NCI-H524 (cell line): ENCODE results near the gene APBA2.

Source experiments
- DNase-seq, 2 experiments: peaks; one replicate each; lab custom pipeline; 2025; lab: John Stamatoyannopoulos, UW

The APBA2 gene

GRCh38 chr15:29119847-29120246 is 234.1 kb downstream of the APBA2 start:
- DNase-seq: no peak

GRCh38 chr15:29120593-29121368 is 235.0 kb downstream of the APBA2 start:
- DNase-seq: no peak

GRCh38 chr15:29121369-29121656 is 235.5 kb downstream of the APBA2 start:
- DNase-seq: no peak

- DNase-seq: no peak
Observed at GRCh38 chr15:29121907-29122306, 236.1 kb downstream of the APBA2 start.

DNA sequence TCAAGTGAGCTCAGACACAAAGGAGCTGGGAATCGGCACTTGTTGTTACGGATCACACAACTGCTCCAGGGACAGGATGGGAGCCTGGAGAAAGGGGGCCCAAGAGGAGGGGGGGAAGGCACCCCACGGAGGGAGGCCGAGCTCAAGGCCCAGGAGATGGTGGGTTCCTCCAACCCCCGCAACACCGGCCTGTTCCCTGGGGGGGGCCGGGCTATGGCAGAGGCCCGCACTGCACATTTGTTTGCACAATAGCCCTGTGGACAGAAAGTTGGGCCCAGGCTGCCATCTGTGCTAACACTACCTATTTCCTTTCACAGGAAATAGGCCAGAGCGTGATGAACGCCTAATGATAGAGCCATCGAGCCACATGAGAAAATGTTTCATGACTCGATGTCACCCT is 236.7 kb downstream of the APBA2 start:
- DNase-seq: no peak

DNA sequence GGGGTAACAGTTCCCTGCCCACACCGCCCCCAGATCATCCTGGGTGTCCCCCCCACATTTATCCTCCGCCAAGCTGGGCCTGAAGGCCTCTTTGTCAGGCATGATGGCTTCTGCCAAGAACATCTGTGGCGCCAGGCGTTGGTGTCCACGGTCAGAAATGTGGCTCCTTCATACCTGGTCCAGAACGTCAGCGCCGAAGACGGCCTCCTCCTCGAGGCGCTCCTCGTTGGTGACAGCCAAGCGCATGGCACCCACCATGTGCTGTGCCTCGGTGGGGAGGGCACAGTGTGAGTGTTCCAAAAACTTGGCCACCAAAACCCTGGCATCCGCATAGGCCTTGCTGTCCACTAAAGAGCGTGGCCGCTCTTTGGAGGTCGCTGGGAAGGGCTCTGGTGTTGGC is 237.4 kb downstream of the APBA2 start:
- no peak for DNase-seq

GRCh38 chr15:29123991-29124390 is 238.2 kb downstream of the APBA2 start:
- no peak for DNase-seq

GRCh38 chr15:29124581-29125381 is 239.0 kb downstream of the APBA2 start:
- peak in 1 of 2 experiments; percentile 44 for DNase-seq

DNA sequence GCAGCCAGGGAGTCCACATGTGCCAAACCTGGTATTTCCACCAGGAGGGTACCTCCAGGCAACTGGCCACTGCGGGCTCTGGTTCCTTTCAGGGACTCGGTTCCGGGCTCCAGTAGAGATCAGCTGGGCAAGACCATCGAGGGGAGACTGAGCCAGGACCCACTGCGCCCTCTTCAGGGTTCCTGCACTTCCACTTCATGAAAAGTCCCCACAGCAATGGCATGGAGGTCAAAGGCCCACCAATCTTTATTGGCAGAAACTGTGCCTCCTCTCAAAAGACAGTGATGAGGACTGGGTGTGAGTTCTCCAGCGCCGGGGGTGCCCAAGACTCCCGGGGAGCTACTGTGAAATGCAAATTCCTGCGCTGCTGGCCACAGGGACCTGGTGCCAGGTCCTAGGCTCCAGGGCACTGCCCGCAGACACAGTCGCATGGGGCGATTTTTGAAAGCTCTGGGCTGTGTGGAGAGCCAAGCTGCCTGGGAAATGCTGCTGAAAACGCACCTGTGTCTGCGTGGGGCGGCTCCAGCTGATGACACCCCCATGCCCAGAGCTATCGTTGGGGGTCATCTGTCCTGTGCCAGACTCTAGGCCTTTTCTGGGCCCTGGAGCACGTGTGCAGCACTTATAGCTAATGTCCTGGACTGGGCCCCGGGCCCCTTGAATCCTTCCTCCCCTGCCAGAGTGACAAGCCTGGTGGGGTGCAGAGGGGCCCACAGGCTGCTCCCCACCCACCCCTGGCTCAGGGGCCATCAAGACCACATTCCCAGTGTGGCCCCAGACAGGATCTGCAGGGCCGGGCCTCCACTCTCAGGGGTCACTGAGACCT is 239.8 kb downstream of the APBA2 start:
- DNase-seq: no peak

DNA sequence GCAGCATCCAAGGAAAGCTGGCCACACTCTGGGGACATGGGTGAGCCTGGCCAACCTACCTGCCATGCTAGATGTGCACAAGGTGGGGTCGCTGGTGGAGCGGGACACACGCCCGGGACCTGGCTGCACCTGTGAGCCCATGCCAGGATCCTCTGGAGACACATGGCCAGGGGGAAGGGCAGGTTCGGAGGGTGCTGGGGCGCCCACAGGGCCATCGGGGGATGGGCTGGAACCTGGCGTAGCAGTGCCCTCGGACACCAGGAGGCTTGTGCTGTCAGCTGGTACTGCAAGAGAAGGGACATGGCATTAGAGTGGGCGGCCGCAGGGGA is 240.4 kb downstream of the APBA2 start:
- DNase-seq: no peak

DNA sequence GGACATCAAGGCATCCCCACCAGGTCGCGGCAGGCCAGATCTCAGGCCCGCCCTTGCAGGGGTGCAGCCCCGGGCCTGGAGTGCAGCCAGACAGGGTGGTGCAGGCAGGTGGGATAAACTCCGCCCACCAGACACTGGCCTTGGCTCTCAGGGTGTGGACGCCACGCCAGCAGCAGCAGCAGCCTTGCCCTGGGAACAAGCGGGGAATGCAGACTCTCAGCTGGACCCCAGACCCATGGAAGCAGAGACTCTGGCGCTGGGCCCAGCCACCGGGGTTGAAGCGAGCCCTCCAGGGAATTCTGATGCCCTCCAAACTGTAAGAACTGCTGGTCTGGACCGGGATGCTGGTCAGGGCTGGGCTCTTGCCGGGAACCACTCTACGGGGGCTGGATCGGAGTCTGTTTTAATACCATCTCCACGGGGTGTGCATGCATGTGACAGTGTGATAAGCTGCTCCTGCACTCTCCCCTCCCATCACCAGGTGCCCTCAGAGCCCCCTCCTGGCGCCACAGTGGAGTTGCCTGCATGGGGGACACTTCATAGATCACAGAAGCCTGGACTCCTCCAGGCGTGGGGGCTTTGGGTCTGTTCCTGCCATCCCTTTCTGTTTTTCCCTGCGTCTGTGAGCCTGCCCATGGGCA is 241.2 kb downstream of the APBA2 start:
- peak in 1 of 2 experiments; percentile 52 for DNase-seq

DNA sequence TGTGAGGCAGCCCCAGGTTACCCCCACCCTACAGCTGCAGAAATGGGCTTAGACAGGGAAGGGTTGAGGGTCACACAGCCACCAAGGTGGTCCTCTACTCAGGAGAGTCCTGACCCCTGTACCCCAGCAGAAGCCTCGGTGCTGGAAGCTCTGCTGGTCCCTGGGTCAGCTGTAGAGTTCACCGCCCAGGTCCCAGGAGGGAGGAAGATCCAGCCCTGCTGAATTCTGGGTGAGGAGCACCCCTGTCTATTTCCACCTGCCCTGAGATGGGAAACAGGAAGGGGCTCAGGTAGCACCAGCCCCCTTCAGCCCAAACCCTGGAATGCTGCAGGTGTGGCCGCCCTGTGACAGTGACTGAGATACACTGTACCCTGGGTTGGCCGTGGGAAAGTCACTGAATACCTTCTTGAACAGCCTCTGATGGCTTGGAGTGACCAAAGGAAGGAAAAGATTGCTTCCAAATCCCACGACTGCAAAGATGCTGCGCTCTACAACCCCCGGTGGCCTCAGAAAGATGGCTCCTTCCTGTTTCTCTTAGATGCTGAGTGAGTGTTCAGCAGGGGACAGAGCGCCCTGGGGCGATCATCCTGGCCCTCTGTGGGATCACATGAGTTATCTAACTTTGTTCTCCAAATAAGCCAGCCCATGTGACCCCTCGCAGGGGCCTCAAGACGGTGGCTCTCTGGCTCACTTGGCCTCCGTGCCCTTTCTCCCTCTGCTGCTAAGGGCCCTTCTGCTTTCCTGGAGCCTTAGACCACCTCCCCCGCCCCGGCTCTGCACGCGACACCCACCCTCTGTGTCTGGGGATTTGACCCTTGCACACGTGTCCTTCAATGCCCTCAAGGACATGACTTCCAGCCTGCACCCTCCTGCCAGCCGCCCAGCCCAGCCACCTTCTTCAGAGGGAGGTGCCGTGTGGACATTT is 242.0 kb downstream of the APBA2 start:
- DNase-seq: no peak

DNA sequence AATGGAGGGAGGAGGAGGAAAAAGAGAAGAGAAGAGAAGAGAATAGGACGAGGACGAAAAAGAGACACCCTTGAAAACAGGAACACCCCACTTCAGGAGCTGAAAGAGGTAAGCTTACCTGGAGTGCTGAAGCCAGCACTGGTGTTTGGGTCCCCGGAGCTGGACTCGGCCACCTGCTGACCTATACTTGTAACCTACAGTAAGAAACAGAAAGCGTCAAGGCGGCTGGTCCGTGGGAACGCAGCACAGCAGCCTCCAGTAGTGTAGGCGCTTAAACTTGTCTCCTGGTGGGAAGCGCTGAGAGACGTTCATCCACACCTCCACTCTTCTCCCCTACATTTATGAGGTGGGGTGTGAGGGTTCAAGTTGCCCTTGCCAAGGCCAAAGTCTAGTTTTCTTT is 242.9 kb downstream of the APBA2 start:
- no peak for DNase-seq

DNA sequence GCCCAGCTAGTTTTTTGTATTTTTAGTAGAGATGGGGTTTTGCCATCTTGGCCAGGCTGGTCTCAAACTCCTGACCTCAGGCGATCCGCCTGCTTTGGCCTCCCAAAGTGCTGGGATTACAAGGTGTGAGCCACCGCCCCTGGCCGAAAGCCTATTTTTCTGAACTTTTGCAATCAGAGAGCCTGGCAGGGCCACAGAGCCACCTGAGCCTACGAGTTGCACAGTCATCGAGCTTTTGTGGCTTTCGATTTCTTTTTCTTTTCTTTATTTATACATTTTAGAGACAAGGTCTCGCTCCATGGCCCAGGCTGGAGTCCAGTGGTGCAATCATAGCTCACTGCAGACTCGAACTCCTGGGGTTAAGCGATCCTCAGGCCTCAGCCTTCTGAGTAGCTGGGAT is 243.4 kb downstream of the APBA2 start:
- no peak for DNase-seq

GRCh38 chr15:29129926-29130325 is 244.2 kb downstream of the APBA2 start:
- DNase-seq: no peak

GRCh38 chr15:29130476-29130875 is 244.7 kb downstream of the APBA2 start:
- no peak for DNase-seq

- DNase-seq: no peak
Observed at GRCh38 chr15:29130951-29131839, 245.4 kb downstream of the APBA2 start.

DNA sequence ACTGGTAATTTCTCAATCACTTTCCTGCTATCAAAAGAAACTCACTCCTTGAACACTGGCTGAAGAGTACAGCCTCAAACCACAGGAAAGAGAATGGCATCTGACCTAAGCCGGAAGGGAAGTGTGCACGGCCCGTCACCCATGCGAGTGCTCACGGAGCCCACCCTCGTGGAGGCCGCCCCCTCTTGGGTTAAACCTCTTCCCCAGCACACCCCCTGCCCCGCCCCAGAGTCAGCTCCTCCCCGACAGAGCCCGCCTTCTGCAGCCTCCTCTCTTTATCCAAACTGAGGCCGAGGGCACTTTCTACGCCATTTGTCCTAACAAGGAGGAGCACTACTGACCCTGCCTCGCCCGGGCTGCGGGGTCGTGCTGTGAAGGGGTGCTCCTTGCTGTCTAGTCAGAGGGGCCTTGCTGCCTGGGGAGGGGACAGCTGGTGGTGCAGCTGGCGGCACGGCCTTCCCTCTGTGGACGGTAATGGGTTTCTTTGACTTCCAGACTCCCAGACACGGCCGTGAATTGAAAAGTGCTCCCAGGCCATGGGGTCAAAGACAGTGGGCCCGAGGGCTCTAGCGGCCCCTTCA is 246.2 kb downstream of the APBA2 start:
- no peak for DNase-seq

DNA sequence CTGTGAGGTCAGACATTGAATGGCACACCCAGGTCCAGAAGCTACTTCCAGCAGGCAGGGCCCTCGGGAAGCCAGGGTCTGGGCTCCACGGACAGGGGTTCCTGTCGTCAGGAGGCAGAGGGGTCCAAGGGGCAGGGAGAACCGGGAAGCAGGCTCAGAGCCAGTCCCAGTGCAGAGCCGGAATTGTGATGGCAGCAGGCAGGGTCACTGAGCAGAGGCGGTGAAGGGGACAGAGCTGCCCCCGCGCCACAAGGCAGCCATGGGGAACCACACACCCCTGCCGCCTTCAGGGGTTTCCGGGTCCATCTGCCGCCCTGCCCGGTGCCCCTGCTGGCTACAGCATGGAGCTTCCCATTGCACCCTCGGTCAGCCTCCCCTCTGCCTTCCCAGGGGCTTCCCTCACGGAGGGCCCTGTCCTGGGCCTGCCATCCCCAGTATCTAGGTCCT is 247.0 kb downstream of the APBA2 start:
- no peak for DNase-seq

DNA sequence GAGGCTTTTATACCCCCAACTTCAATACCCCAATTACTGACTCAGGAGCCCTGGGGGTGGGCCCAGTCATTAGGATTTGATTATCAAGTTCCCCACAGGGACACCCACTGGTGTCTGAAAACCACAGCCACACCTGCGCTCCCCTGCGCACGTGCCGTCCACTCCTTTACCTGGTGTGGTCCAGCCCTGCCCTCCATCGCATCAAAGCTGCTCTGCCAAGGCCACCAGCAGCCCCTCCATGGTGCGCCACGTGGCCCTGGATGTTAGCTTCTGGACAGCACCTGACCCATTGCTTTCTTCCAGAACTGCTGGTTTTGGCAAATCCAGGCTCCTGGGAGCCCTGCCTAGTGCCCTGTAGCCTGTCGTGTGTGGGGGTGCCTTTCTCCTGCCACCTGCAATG is 247.5 kb downstream of the APBA2 start:
- DNase-seq: no peak
